Measurements from ENCODE around the gene HP1BP3.
"Not testable (repeated sequence)": the region's sequence is repeated elsewhere in the genome, so short reads cannot be mapped to it uniquely, and the experiment has no call there.

Gene HP1BP3

GRCh38 chr1:20729155-20729931 lies 57.8 kb downstream of the HP1BP3 start:
- intact Hi-C loops (cut with DNase I): no loop called here
- DNase-seq: peak in 3 of 10 donors; percentile 9 to 82 (median 77)

GRCh38 chr1:20728371-20729154 lies 58.5 kb downstream of the HP1BP3 start:
- DNase-seq: peak in 3 of 10 donors; percentile 1 to 61 (median 55)
- intact Hi-C loops (cut with DNase I): no loop called here

DNA sequence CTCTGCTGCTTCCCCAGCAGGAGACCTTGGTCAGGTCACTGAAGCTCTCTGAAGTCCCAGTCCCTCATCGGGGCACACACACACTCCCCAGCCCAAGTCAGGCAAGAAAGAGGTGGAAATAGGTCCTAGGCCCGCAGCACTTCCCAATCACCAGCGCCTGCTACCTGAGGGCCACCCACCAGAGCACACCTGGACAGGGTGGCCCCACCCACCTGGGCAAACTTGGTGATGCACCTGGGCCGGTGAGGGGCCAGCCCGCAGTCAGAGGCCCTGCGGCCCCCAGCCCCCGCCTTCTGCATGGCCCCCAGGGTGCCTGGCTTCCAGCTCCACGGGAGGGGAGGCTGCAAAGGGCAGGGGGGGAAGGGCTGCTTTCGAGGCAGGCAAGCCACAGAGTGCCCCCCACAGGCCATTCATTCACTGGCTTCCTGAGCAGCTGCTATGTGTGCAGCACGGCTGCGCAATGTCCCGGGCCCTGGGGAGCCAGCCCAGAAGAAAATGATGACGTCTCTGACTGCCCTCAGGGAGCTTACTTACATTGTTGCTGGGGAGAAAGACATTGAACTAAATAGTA lies 59.3 kb downstream of the HP1BP3 start:
- intact Hi-C loops (cut with DNase I): no loop called here
- DNase-seq: peak in 3 of 10 donors; percentile 14 to 75 (median 62)

- peak in 3 of 10 donors; percentile 2 to 79 (median 50) for DNase-seq
Measured at GRCh38 chr1:20726932-20727745, 60.0 kb downstream of the HP1BP3 start.

GRCh38 chr1:20726118-20726911 lies 60.8 kb downstream of the HP1BP3 start:
- peak in 3 of 10 donors; percentile 47 to 74 (median 62) for DNase-seq
- intact Hi-C loops (cut with DNase I): no loop called here

More at GRCh38 chr1:20726932-20727745, 60.0 kb downstream of the HP1BP3 start:
- intact Hi-C loops (cut with DNase I): no loop called here

- intact Hi-C loops (cut with DNase I): no loop called here
- peak in 4 of 10 donors; percentile 5 to 72 (median 63) for DNase-seq
Measured at GRCh38 chr1:20725189-20726117, 61.7 kb downstream of the HP1BP3 start.

DNA sequence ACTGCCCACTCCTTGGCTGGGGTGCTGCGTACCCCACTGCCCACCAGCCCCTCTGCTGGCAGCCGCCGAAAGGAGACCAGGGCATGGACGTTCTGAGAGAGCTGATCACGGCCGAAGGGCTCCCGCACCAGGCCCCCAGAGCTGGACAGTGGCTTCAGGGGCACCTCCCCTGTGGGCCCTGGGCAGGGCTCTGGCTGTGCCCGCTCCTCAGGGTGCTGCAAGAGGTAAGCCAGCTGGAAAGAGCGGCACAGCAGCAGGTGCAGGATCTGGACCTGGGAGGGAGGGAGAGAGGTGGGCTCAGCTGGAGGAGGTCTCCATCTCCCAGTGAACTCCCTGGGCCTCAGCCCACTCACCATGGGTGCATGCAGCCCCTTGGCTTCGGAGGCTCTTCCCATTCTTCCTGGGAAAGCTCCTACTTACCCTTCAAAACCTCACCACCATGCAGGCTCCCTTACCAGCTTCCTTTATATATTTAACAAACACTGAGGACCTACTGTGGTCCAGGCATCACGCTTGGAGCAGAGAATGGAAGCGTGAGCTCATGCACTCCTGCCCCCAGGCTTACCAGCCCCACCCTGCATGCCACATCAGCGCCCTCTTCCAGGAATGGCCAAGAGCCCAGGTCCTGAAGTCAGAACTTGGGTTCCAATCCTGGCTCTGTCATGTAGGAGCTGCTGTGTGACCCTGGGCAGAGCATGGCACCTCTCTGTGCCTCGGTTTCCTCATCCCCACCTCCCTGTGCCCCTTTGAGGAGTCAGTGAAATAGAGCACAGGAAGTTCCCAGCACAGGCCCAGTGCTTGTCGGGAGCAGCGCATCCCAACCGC lies 62.5 kb downstream of the HP1BP3 start:
- DNase-seq: peak in 4 of 10 donors; percentile 7 to 65 (median 50)
- intact Hi-C loops (cut with DNase I): no loop called here

DNA sequence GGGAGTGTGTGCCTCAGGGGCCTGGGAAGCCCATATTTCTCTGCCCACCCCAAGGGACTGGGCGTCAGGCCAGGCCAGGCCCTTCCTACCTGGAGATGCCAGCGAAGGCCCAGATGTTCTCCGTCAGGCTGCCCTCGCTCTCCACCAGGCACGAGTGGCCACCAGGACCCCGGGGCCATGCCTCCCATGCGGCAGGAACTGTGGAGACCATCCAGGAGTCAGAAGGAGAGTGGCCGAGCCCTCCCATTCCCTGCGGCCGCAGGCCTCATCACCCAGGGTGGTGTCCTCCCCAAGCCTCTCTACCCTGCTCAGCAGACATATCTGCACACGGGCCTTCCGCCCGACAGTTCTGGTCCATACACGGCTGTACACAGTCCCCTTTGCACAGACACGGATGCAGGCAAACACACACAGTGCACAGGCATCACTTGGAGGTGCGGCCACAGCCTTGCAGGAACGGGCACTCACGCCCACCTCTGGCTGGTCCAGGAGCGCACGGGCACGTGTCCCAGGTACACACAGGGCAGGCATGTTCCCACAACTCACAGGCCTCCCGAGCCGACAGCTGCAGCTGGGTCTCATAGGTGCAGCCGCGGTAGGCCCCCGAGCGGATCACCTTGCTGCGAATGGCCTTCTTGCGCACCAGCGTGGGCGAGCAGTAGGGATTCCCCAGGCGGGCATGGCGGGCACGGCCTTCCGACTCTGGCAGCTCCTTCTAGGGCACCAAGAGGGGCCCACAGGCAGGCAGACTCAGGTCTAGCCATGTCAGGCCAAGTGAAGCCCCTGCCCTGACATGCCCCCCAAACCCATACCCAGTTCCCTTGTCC lies 63.4 kb downstream of the HP1BP3 start:
- peak in 4 of 10 donors; percentile 5 to 76 (median 59) for DNase-seq
- intact Hi-C loops (cut with DNase I): no loop called here

- intact Hi-C loops (cut with DNase I): no loop called here
Measured at GRCh38 chr1:20723159-20723536, 64.0 kb downstream of the HP1BP3 start.

DNA sequence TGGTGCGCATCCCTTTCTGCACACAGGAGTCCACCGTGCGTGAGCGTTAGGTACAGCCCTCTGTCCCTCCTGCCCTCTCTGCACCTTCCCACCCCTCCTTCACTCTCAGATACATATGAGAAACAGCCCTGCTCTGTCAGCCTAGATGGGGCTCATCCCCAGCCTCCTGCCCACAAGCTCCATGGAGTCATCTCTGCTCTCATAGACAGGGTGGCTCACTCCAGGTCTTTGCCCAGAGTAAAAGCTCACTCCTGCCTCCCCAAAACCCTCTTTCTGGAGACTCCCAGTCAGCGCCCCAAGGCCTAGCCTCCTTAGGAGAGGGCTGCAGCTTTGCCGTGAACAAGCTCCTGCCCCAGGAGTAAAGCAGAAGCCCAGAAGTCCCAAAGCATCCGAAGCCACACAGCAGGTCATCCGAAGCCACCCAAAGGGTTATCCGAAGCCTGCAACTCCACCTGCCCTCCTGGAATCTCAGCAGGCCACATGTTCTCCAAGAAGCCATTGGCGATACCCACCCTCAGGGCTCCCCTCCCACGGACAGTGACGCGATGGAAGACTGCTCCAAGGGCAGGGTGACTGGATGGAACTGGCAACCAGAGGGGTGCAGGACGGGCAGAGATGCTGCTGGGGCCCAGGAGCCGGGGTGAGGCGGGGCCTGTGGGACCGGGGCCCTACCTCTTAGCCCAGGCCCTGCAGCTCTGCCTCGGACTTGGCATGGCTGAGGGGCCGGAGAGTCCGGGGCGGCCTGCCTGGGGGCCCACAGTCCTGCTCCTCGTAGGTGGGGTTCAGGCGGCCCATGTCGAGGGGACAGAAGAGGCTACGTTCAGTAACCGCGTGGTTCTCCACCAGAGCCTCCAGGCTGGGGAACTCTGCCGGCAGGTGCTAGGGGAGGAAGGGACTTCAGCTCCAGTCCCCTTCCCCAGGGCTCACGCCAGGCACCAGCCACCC lies 65.7 kb downstream of the HP1BP3 start:
- DNase-seq: peak in 4 of 10 donors; percentile 1 to 75 (median 67)
- intact Hi-C loops (cut with DNase I): no loop called here

More at GRCh38 chr1:20723159-20723536, 64.0 kb downstream of the HP1BP3 start:
- no peak for DNase-seq

GRCh38 chr1:20720631-20721091 lies 66.4 kb downstream of the HP1BP3 start:
- intact Hi-C loops (cut with DNase I): no loop called here
- DNase-seq: peak in 4 of 10 donors; percentile 1 to 59 (median 40)

DNA sequence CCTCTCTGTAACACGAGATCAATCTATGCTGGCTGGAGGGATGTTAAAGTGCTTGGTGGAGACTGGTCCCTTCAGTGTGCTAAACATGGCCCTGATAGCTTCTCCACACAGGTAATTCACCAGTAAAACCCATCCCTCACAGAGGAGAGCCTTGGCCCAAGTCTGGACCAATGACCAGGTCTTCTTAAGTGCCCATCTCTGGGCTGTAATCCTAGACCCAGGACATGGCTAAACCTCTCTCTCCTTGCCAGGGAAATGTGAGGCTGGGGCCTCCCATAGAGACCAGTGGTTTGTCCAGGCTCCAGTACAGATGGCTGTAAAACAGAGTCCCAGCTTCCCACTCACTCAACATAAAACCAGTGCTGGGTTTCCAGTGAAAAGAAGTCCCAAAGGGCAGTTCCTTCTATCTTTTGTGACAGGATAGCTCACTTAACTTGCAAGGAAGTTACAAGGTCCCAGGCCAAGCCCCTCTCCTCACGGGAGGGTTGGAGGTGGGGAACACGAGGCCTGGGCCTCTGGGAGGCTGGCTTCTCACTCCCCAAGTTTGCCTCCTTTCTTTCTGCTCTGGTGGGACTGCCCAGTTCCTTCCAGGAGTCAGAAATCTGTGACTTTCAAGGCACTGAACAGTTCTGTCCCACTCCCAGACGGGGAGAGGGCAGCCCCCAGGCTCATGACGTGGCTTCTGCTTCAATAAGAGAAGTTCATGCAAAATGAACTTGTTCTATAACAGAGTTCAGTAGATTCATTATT lies 67.1 kb downstream of the HP1BP3 start:
- intact Hi-C loops (cut with DNase I): no loop called here
- peak in 3 of 10 donors; percentile 27 to 50 (median 42) for DNase-seq

- DNase-seq: peak in 2 of 10 donors; percentile 48 to 52
- intact Hi-C loops (cut with DNase I): no loop called here
Measured at GRCh38 chr1:20719261-20719660, 67.8 kb downstream of the HP1BP3 start.

DNA sequence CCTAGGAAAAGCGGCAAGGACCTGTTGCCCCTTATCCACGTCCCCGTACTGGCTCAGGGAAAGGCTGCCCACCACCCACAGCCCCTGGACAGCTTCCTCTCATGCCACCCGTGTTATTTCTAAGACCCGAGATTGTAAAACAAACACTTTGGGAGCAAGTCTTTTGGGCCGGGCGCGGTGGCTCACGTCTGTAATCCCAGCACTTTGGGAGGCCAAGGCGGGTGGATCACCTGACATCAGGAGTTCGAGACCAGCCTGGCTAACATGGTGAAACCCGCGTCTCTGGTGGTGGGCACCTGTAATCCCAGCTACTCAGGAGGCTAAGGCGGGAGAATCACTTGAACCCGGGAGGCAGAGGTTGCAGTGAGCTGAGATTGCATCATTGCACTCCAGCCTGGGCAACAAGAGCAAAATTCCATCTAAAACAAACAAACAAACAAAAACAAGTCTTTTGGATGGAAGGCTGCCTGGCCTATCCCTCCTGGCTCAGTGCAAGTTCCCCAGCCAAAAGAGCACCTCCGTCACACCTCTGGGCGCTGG lies 68.7 kb downstream of the HP1BP3 start:
- intact Hi-C loops (cut with DNase I): not testable (repeated sequence)
- DNase-seq: peak in 3 of 10 donors; percentile 23 to 76 (median 74)

Measured in posterior cingulate gyrus (tissue), 11 donors.